NT2/D1 (cell line): ENCODE data around the gene JARID2.

Experiments
- YY1 ChIP-seq: IDR thresholded peaks from 2 replicates; pipeline ENCODE4 v1.6.1; 2011; ENCODE audit not compliant: insufficient read length, insufficient read depth
- ZNF274 ChIP-seq: IDR thresholded peaks from 2 replicates; pipeline ENCODE4 v1.6.1; 2011; ENCODE audit warnings: mild to moderate bottlenecking, low read depth, low read length

- TF ChIP-seq YY1 (no peak), ZNF274 (no peak)
Measured at GRCh38 chr6:15479761-15480160, 233.9 kb downstream of the JARID2 start.
